SK-N-SH (cell line): ENCODE measurements around the gene CCDC171. TPM values are rescaled to one million over a fixed set of nuclear protein-coding genes. Genes with fewer than 3 reads are reported as not detected.
"Not testable (repeated sequence)": the region's sequence is repeated elsewhere in the genome, so short reads cannot be mapped to it uniquely, and the experiment has no call there.

Experiments used
- CTCF ChIA-PET: fragments of 300-600, 350-600 bp; formaldehyde crosslinking; extraction: SDS; loops from one replicate; lab custom pipeline; 2021; lab: Yijun Ruan, JAX
- POLR2A ChIA-PET: fragments of 350-600 bp; sonication (Branson Sonifier 250); formaldehyde crosslinking; extraction: SDS; loops from one replicate; lab custom pipeline; 2020; ENCODE audit warnings: antibody characterized with exemption, inconsistent platforms; lab: Yijun Ruan, JAX
- DNase-seq: peaks from one replicate; pipeline ENCODE4 v3.0.0; 2012
- H2AFZ ChIP-seq: fragments of 200-600 bp; sonication (generic); 2 replicates; pipeline ENCODE4 v1.8.1; 2016; ENCODE audit warnings: antibody characterized with exemption, mild to moderate bottlenecking, low read depth
- H3F3A ChIP-seq: fragments of 200-600 bp; sonication (generic); replicated peaks from 2 replicates; pipeline ENCODE3; 2016; ENCODE audit warnings: antibody characterized with exemption, mild to moderate bottlenecking; ENCODE audit not compliant: insufficient read depth
- H3K27ac ChIP-seq, 2 experiments: fragments of 200-500 bp in 1 of 2; fragments of 200-600 bp in 1 of 2; sonication (Bioruptor generic) in 1 of 2; sonication (generic), shearing (Covaris generic) in 1 of 2; 2 replicates each; pipeline versions ENCODE4 v1.5.1 to v1.6.1; 2014 to 2016; ENCODE audit warnings: low read depth in 2 of 2, inconsistent platforms in 1 of 2, low read length in 1 of 2, mild to moderate bottlenecking in 1 of 2, mixed read lengths in 1 of 2
- H3K27me3 ChIP-seq: fragments of 200-600 bp; sonication (generic), shearing (Covaris generic); 2 replicates; pipeline ENCODE4 v1.6.1; 2016; ENCODE audit warnings: mixed run types; ENCODE audit not compliant: insufficient read depth
- H3K36me3 ChIP-seq, 2 experiments: fragments of 200-500 bp in 1 of 2; fragments of 200-600 bp in 1 of 2; sonication (Bioruptor generic) in 1 of 2; sonication (generic) in 1 of 2; replicated peaks in 1 of 2; 2 replicates each; pipeline versions ENCODE3 to v1.5.1; 2014 to 2016; ENCODE audit warnings: low read length in 1 of 2, mild to moderate bottlenecking in 1 of 2; ENCODE audit not compliant: insufficient read depth in 2 of 2, control insufficient read depth in 1 of 2
- H3K4me1 ChIP-seq, 2 experiments: fragments of 200-500 bp in 1 of 2; fragments of 200-600 bp in 1 of 2; sonication (Bioruptor generic) in 1 of 2; sonication (generic), shearing (Covaris generic) in 1 of 2; 2 replicates each; pipeline versions ENCODE4 v1.5.1 to v1.6.1; 2014 to 2016; ENCODE audit warnings: low read depth in 1 of 2, low read length in 1 of 2, mixed run types in 1 of 2; ENCODE audit not compliant: insufficient read depth in 2 of 2, control insufficient read depth in 1 of 2
- H3K4me2 ChIP-seq: fragments of 200-600 bp; sonication (generic), shearing (Covaris generic); 2 replicates; pipeline ENCODE4 v1.6.1; 2017; ENCODE audit warnings: mixed run types
- H3K4me3 ChIP-seq, 2 experiments: fragments of 200-500 bp in 1 of 2; fragments of 200-600 bp in 1 of 2; sonication (Bioruptor generic) in 1 of 2; sonication (generic), shearing (Covaris generic) in 1 of 2; 2 replicates each; pipeline versions ENCODE4 v1.5.1 to v1.8.1; 2014 to 2016; ENCODE audit warnings: low read depth in 2 of 2, inconsistent platforms in 1 of 2, low read length in 1 of 2, mild to moderate bottlenecking in 1 of 2, mixed read lengths in 1 of 2, moderate library complexity in 1 of 2
- H3K79me2 ChIP-seq: fragments of 200-600 bp; sonication (generic); 2 replicates; pipeline ENCODE4 v1.8.1; 2017; ENCODE audit warnings: mild to moderate bottlenecking; ENCODE audit not compliant: insufficient read depth
- H3K9ac ChIP-seq: fragments of 200-600 bp; sonication (generic); 2 replicates; pipeline ENCODE4 v1.6.1; 2017; ENCODE audit warnings: mixed run types
- H3K9me2 ChIP-seq: fragments of 200-600 bp; sonication (generic); 2 replicates; pipeline ENCODE4 v1.6.1; 2017; ENCODE audit warnings: mixed run types
- H3K9me3 ChIP-seq: fragments of 200-600 bp; sonication (generic); 2 replicates; pipeline ENCODE4 v1.6.1; 2017; ENCODE audit warnings: mixed run types, mild to moderate bottlenecking, moderate library complexity
- H4K20me1 ChIP-seq: fragments of 200-600 bp; sonication (generic); 2 replicates; pipeline ENCODE4 v1.6.1; 2017; ENCODE audit warnings: mild to moderate bottlenecking, mixed run types; ENCODE audit not compliant: insufficient read depth
- RFX5 ChIP-seq: IDR thresholded peaks from 2 replicates; pipeline ENCODE4 v1.6.1; 2012; ENCODE audit warnings: mild to moderate bottlenecking, improper control_type of control experiment, low read length
- TAF1 ChIP-seq: IDR thresholded peaks from 2 replicates; pipeline ENCODE4 v1.6.1; 2012; ENCODE audit warnings: low read depth, mild to moderate bottlenecking, low read length, moderate library complexity, borderline replicate concordance
- WGBS: methylation state at CpG from one replicate; pipeline ENCODE4 v1.1.6; 2017; ENCODE audit warnings: low lambda C conversion rate; 5-methylcytosine and 5-hydroxymethylcytosine counted together
- polyA plus RNA-seq, 3 experiments: library from polyadenylated mRNA; depleted of rRNA; stranded (reverse); fragments of >200 nt; gene quantifications; 2 replicates each; pipeline ENCODE4 v1.2.3, GENCODE V29; 2012
- TF ChIP-seq, protein P1 (sequence below): fragments of 200-600 bp; sonication (generic); IDR thresholded peaks from 2 replicates; pipeline ENCODE4 v1.6.1; 2017; ENCODE audit warnings: antibody characterized with exemption, mild to moderate bottlenecking, moderate library complexity
- TF ChIP-seq, protein P2 (sequence below): IDR thresholded peaks from 2 replicates; pipeline ENCODE4 v1.6.1; 2012; ENCODE audit warnings: mild to moderate bottlenecking, low read depth, low read length, moderate library complexity

Gene CCDC171
- polyA plus RNA-seq, 1 of the 3 experiments (the other 2 are of a cell fraction), result 0.54 TPM

GRCh38 chr9:15592317-15592716 lies 39.5 kb downstream of the CCDC171 start:
- TF ChIP-seq, protein P1, sequence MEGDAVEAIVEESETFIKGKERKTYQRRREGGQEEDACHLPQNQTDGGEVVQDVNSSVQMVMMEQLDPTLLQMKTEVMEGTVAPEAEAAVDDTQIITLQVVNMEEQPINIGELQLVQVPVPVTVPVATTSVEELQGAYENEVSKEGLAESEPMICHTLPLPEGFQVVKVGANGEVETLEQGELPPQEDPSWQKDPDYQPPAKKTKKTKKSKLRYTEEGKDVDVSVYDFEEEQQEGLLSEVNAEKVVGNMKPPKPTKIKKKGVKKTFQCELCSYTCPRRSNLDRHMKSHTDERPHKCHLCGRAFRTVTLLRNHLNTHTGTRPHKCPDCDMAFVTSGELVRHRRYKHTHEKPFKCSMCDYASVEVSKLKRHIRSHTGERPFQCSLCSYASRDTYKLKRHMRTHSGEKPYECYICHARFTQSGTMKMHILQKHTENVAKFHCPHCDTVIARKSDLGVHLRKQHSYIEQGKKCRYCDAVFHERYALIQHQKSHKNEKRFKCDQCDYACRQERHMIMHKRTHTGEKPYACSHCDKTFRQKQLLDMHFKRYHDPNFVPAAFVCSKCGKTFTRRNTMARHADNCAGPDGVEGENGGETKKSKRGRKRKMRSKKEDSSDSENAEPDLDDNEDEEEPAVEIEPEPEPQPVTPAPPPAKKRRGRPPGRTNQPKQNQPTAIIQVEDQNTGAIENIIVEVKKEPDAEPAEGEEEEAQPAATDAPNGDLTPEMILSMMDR, result no peak
- TF ChIP-seq TAF1, result no peak
- TF ChIP-seq, protein P2, sequence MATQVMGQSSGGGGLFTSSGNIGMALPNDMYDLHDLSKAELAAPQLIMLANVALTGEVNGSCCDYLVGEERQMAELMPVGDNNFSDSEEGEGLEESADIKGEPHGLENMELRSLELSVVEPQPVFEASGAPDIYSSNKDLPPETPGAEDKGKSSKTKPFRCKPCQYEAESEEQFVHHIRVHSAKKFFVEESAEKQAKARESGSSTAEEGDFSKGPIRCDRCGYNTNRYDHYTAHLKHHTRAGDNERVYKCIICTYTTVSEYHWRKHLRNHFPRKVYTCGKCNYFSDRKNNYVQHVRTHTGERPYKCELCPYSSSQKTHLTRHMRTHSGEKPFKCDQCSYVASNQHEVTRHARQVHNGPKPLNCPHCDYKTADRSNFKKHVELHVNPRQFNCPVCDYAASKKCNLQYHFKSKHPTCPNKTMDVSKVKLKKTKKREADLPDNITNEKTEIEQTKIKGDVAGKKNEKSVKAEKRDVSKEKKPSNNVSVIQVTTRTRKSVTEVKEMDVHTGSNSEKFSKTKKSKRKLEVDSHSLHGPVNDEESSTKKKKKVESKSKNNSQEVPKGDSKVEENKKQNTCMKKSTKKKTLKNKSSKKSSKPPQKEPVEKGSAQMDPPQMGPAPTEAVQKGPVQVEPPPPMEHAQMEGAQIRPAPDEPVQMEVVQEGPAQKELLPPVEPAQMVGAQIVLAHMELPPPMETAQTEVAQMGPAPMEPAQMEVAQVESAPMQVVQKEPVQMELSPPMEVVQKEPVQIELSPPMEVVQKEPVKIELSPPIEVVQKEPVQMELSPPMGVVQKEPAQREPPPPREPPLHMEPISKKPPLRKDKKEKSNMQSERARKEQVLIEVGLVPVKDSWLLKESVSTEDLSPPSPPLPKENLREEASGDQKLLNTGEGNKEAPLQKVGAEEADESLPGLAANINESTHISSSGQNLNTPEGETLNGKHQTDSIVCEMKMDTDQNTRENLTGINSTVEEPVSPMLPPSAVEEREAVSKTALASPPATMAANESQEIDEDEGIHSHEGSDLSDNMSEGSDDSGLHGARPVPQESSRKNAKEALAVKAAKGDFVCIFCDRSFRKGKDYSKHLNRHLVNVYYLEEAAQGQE, result no peak
- TF ChIP-seq RFX5, result no peak
- POLR2A ChIA-PET, result no interaction called here

GRCh38 chr9:15592940-15593339 lies 40.1 kb downstream of the CCDC171 start:
- H2AFZ ChIP-seq, POLR2A ChIA-PET, H3F3A ChIP-seq, DNase-seq, H3K79me2 ChIP-seq, H3K27ac ChIP-seq, H3K9me3 ChIP-seq, H3K4me1 ChIP-seq, H3K4me3 ChIP-seq, H4K20me1 ChIP-seq, H3K36me3 ChIP-seq, H3K4me2 ChIP-seq, H3K27me3 ChIP-seq, H3K9ac ChIP-seq, H3K9me2 ChIP-seq: not testable (repeated sequence)
- CTCF ChIA-PET, result interaction anchor here (0.9 kb wide), 1 partner anchor 11 kb away, joined by 3 read pairs; no protein-coding TSS in a partner anchor
- WGBS, result 100% methylated on average over 1 of the region's 1 CpG

More at GRCh38 chr9:15592317-15592716, 39.5 kb downstream of the CCDC171 start:
- CTCF ChIA-PET, result interaction anchor here (2.1 kb wide), 1 partner anchor 14 kb away, joined by 7 read pairs; no protein-coding TSS in a partner anchor
- no peak for DNase-seq
- no peak overlapping the region for H3K9ac ChIP-seq
- H3K9me2 ChIP-seq, result no peaks in the 10 kb centered on the region
- H3F3A ChIP-seq, result no peaks in the 10 kb centered on the region
- H3K27me3 ChIP-seq, result no peaks in the 10 kb centered on the region
- H3K9me3 ChIP-seq, result no peaks in the 10 kb centered on the region
- no peak overlapping the region for H3K4me3 ChIP-seq
- H4K20me1 ChIP-seq, result no peaks in the 10 kb centered on the region
- no peaks in the 10 kb centered on the region for H3K79me2 ChIP-seq
- no peak overlapping the region for H3K4me2 ChIP-seq
- H3K4me1 ChIP-seq, result no peaks in the 10 kb centered on the region
- no peak overlapping the region for H3K27ac ChIP-seq
- peaks cover 0 to 3% of the 10 kb centered on the region in 2 experiments for H3K36me3 ChIP-seq
- 69% methylated on average over 3 of the region's 3 CpGs for WGBS
- H2AFZ ChIP-seq, result no peak overlapping the region

- not testable (repeated sequence) for H3K4me3 ChIP-seq
- CTCF ChIA-PET, result interaction anchor here (1.0 kb wide), 1 partner anchor 115 kb away, joined by 3 read pairs; no protein-coding TSS in a partner anchor
Observed at GRCh38 chr9:15600666-15601330, 48.0 kb downstream of the CCDC171 start.

More at GRCh38 chr9:15600666-15601330, 48.0 kb downstream of the CCDC171 start:
- POLR2A ChIA-PET, H3K27ac ChIP-seq, H4K20me1 ChIP-seq, H3K27me3 ChIP-seq, H3K36me3 ChIP-seq, DNase-seq, H3K9me3 ChIP-seq, H3K79me2 ChIP-seq, H3K9ac ChIP-seq, H3F3A ChIP-seq, H2AFZ ChIP-seq, H3K4me1 ChIP-seq, H3K4me2 ChIP-seq, H3K9me2 ChIP-seq: not testable (repeated sequence)
- 90% methylated on average over 18 of the region's 19 CpGs for WGBS
